ENCODE data around the gene GPR135.

GPR135 gene, protein sequence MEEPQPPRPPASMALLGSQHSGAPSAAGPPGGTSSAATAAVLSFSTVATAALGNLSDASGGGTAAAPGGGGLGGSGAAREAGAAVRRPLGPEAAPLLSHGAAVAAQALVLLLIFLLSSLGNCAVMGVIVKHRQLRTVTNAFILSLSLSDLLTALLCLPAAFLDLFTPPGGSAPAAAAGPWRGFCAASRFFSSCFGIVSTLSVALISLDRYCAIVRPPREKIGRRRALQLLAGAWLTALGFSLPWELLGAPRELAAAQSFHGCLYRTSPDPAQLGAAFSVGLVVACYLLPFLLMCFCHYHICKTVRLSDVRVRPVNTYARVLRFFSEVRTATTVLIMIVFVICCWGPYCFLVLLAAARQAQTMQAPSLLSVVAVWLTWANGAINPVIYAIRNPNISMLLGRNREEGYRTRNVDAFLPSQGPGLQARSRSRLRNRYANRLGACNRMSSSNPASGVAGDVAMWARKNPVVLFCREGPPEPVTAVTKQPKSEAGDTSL

DNA sequence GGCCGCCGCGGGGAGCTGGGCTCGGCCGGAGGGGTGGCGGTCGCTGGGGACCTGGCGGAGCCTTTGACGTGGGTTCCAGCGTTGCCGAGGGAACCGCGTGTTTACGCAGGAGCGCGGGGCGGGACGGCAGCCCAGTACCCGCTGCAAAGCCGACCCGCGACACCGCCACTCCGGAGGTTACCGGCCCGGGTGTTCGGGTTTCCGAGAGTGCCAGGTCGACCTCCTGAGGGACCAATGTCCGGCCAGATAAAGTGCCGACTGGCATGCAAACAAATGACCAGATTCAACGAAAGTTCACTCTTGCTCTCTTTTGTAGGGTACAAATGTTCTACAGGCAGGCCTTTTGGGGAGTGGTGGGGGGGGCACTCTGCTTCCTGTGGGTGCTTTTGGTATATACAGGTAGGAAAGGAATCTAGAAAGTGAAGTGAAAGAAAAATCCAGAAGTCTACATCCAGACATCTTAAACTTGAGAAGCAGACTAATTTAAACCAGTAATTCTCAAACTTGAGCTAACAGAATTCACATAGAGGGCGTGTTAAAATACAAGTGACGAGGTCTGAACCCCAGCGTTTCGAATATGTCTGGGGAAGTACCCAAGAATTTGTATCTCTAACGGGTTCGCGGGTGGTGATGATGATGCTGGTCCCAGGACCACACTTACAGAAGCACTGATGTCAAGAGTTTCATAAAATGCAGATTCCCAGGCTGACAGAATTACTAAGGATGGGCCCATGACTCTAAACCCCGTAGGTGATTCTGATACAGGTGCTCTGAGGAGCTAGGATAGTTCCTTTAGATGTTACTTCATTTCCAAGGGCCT lies at the start of gene GPR135:
GPR135 (minus strand) TSS at position 65 of the 820 bp plus-strand sequence. CDS start 154 bp downstream, outside the sequence.
- no peak for DNase-seq (ENCODE audit: low read depth)

DNA sequence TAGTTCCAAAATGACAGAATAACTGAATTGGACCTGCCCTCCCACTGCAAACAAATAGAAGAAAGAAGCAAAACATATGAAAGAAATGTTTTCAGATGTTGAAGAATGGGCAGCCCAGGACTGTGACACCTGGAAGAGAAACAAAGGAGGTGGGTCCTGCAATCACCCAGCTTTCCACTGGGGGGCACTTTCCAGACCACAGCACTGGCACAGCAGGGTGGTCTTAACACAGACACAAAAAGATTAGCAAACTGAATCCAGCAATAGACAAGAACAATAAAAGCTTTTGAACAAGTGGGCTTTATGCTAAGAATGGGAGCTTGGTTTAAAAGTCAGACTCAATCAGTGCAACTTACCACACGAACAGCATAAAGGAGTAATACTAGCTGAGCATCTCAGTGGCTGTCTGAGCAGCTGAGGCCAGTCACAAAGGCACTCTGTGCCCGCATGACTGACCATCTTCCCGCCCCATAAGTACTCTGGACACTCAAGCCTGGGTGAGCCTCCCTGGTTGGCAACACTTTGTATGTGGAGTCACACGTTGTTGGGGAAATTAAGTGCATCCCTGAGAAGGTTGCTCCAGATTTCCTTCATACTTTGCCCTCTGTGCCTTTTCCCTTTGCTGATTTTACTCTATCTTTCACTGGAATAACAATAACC lies 46.9 kb upstream of the GPR135 start:
- no peak for DNase-seq (ENCODE audit: low read depth)

DNA sequence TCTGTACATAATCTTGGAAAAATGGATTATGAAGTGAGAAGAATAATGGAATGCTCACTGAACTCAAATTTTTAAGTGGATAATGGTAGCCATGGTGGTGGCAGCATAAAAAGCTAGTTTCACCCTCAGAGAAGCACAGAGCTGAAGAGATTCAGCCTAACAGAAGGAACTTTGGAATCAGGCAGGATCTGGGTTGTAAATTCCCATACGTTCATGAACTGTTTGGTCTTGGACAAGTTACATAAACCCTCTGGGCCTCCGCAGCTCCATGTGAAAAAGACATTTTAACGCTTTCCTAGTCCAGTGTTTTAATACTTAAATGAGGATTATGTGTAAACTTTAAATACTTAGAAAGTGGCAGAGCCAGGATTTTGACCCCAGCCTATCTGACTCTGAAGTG lies 45.8 kb upstream of the GPR135 start:
- no peak for DNase-seq (ENCODE audit: low read depth)

DNA sequence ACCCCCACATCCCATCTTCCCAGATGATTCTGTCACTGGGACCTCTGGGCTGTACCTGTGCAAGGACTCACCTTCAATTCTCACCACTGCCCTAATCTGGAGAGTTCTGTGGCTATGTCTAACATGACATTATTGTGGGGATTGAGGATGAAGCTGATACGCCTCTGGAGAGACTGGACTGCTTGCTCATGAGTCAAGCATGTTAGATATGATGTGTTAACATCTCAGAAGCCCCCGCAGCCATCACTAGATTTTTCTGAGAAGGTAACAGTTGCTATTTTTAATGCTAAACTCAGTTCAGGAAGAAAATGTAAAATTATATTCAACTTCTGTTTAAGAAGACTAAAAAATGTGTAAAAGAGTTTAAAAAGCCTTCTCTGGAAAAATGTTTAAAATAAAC lies 44.8 kb upstream of the GPR135 start:
- peak; percentile 22 for DNase-seq (ENCODE audit: low read depth)

DNA sequence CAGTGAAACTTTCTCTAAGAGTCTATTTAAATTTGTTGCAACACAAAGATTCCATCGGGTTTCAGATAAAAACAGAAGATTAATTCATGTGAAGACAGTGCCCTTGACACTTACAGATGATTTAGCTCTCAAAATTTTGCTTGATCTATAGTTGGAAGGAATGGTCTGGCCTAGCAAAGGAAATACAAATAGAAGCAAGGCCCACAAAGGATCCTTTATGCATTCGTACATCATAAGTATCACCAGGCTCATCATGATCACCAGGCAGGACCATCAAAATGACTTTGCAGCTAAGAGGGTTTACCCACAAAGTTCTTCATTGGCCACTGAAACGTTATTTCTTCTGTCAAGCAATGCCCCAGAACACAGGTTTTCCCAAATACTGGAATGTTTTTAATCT lies 43.9 kb upstream of the GPR135 start:
- no peak for DNase-seq (ENCODE audit: low read depth)

DNA sequence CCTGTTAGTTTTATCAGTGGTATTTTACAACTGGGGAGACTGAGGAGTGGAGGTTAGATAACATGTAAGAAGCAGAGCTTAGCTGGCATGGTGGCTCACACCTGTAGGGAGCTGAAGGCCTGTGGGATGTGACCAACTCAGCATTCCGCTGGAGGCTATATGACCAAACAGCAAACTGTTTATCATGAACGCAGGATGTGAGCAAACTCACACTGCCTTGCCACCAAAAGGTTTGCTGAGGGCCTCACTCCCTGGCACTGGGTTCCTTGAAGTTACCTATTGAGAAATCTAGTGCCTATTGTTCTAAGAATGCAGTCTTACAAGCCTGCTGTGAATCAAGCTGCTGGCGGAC lies 42.5 kb upstream of the GPR135 start:
- DNase-seq (ENCODE audit: low read depth): no peak

DNA sequence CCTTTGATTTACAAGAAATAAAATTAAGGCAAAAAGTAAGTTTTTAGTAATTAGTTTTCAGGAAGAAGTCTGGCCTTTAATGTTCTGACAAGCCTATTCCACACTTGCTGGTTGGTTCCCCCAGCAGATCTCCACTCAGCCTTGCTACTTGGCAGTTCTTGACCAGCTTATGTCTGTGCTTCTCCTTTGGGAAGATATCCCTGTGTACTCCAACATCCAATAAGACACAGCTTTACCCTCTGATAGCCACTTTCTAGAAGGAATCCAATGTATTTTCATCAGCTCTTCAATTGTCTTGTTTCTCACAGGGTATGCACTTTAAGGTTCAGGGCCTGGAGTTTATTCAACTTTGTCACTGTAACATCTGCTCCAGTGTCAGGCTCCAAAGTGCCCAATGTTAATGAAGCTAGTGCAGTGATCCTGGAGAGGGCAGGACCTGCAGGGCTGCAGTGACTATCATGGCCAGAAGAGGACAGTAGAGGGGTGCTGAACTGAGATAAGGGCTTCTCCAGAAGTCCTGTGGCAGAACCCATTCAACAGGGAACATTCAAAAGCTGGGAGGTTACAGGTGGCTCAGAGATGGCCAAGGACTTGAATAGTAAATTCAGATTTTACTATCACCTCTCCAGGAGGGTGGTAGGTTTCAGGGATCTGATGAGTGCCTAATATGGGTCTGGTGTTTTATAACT lies 42.0 kb upstream of the GPR135 start:
- DNase-seq (ENCODE audit: low read depth): peak; percentile 69

DNA sequence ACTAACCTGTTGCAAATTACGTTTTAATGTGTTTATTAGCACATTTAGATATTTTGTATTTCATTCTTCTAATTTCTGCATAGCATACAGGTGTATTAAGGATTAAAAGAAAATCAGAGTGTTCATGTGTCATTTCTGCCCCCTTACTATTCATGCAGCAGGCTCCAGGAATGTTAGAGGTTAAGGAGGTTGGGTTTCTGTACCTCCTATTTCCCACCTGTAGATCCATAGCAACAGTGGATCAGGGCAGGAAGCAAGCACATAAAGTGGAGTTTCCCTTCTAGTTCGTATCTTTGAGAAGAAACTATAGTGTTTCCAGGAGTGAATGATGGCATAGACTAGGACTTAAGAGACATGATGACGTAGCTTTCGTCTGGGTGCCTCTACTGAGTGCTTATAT lies 38.1 kb upstream of the GPR135 start:
- DNase-seq (ENCODE audit: low read depth): no peak

DNA sequence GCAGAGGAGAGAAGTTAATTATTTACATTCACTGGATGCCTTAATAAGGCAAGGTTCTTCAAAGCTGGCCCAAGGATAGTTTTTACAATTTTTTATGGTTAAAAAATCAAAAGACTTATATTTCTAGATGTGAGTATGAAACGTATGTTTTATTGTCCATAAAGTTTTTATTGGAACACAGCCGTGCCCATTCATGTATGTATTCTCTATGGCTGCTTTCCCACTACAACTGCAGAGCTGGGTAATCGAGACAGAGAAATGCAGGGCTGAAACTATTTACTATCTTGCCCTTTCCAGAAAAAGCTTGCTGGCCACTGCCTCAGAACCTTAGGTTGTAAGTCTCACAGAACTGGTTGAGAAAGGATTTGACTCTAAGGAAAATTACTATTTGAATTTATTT lies 35.6 kb upstream of the GPR135 start:
- DNase-seq (ENCODE audit: low read depth): no peak

DNA sequence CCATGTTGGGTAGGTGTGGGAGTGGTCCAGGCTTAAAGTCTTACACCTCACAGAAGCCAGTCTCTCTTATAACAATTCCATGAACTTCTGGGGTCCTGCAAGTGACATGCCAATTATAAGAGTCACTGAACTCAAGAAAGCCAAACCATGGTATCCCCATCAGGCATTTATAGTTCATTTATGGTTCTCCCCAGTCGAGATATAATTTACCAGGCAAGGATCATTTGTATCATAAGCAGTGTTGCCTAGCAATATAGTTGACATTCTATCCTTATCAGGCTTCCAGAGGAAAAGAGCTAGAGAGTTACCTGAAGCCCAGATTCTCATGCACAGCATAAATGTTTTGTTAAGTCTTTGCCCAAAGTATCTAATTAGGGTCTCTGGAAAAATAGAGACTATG lies 27.2 kb upstream of the GPR135 start:
- DNase-seq (ENCODE audit: low read depth): no peak

DNA sequence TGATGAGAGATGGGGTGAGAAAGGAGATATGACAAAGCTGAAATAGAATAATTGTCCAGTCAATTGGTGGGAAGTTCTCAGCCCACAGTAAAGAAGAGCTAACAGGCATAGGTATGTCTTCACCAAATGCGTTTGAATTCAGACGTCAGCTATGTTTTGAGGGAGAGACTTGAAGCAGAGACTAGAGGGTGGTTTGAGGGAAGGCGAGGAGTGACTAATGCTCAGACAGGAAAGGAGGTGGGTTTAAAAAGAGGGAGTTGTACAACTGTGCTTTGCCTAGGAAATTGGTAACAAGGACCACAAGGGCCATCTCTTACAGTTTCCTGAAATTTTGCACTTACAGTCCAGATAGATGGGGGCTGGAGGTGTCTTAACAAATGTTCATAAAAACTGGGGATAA lies 25.6 kb upstream of the GPR135 start:
- DNase-seq (ENCODE audit: low read depth): peak; percentile 25

DNA sequence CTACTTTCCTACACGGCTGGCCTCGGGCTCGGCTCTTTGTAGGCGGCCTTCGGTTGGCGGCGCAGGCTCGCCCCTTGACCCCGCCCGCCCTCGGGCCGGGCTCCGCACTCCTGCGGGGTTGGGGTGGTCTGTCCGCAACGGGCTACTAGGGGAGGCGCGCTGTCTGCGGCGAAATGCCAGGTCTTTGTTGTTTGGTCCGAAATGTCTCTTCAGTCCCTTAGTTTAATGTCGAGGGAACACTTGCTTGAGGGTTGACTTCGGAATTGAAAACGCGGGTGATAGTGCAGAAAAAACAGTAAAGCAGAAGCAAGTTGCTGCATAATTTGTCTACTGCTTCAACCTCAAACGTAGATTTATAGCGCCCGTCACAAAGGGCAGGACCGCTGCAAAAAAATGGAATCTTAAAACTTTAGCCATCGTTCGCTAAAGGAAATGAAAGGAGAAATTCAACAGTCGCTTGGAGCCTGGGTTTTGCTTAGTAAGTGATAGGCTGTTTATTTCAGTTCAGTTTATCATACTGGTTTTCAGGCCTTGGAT lies 19.5 kb upstream of the GPR135 start:
- DNase-seq (ENCODE audit: low read depth): peak; percentile 42

DNA sequence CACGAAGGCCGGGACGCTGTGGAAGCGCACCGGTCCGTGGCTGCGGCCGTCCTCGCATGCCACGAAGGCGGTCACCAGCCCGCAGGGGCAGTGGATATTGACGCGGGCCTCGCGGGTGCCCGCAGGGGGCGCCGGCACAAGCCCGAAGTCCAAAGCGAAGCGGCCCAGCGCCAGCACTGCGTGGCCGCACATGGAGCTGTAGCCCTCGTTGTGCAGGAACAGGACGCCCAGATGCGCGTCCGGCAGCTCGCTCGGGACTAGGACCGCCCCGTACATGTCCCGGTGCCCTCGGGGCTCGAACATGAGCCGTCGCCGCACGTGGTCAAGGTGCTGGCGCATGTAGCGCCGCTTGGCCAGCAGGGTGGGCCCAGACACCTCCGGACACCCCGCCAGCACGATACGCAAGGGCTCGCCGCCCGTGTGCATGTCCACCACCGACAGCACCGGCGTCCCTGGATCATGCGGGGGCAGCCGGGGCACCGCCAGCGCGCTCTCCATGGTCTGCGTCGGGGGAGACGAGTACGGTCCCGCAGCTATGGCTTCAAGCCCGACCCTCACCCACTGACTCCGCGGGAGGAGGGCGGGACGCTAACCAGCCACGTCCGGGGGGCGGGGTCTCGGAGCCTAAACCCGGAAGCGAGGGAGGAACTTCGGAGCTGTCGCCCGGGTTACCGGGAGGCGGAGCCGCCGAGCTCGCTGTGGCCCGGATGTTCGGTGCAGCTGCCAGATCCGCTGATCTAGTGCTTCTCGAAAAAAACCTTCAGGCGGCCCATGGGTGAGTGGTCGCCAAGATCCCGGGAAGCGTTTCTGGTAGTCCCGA lies 18.8 kb upstream of the GPR135 start, which contains the start of the genes JKAMP and L3HYPDH:
JKAMP (plus strand) TSS at position 699 of the 820 bp plus-strand sequence; CDS start at position 772, 73 bp downstream.
L3HYPDH (minus strand) TSS at position 590 of the 820 bp plus-strand sequence; CDS start at position 498, 92 bp downstream.
- peak; percentile 95 for DNase-seq (ENCODE audit: low read depth)

DNA sequence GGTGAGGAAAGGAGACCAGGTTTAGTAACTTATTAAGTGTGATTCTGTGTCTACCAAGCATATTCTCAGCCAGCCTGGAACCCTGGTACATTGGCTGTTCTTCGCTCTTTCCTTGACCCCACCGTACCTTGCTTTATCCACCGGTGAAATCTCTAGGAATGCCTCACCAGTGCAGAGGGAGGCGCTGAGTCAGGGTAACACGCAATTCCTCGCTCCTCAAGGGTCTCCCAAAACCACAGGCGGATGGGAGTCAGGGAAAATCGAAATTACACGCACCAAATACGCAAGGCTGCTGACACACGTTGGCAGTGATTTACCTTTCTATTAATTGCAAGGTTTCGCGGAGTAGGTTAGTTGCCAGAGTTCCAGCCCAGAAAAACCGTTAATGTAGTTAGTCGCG lies 18.2 kb upstream of the GPR135 start:
- DNase-seq (ENCODE audit: low read depth): peak; percentile 65

DNA sequence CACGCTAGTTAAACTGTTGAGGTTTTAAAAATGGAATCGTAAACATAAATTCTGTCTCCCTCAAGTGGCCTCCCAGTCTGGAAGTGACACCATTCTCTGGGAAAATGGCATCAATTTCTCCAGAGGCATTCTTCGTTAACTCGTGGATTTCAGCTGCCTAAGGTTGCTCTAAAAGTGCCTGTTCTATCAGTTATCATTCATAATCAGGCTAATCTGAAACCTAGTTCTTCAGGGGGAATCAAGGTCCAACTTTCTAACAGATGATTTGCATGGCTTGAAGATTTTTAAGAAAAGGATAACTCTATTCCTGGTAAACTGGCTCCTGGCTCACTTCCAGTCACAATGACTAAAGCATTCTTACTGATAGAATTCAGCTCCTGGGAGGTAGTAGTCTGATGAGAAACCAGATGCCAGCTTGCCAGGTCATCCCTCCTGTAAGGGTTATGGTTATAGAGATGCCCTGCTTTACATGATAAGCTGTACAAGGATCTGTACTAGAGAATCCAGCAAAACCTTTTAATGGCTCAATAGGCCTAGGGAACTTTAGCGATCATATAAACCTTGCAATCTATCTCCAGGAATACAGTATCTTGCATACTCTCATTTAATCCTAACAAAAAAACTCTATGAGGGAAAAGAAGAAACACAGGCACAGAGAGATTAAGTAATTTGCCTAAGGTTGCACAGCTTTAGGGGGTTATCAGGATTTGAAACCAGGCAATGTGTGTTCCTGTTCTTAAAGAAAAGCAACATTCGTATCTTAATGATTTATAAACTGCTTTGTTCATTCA lies 17.6 kb upstream of the GPR135 start:
- DNase-seq (ENCODE audit: low read depth): peak; percentile 94

DNA sequence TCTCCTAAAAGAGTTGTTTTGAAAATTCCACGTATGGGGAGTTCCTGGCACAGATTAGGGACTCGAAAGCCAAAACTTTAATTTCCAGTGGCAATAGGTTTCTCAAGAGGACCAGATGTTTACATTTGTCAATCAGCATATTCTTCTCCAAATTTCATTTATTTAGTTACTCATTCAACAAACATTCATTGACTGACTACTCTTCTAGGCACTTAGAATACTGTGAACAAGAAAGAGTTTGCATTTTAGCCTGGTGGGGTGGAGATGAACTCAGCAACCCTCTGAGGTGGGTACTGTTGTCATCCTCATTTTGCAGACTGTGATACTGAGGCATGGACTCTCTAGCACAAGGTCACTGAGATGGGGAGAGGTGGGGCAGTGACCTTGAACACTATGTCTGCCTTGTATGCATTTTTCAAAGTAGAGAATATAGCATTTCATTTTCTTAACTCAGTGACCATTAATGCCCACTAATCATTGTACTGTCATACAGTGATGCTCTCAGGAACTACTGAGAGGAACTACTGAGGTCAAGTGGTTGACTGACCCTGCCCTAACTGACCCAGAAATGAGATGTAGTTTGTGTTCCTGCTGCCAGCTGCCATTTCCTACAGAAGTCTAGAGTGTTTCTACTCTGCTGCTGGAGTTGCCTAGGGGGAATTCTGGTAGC lies 16.8 kb upstream of the GPR135 start:
- DNase-seq (ENCODE audit: low read depth): peak; percentile 78

DNA sequence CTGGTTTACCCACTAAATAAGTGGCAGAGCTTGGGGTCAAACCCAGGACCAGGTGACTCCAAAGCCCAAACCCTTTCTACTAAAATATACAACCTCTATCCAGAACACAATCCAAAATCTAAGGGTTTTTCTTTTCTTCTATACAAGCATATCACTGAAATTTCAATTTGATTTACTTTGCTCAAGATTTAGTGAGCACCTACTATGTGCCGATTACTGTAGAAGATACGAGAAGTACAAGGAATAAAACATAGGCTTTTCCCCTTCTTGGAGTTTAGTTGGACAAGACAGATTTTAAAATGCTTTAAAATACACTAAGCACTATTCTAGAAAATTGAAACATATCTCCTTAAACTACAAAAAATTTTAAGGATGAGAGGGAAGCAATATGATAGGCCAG lies 16.2 kb upstream of the GPR135 start:
- no peak for DNase-seq (ENCODE audit: low read depth)

DNA sequence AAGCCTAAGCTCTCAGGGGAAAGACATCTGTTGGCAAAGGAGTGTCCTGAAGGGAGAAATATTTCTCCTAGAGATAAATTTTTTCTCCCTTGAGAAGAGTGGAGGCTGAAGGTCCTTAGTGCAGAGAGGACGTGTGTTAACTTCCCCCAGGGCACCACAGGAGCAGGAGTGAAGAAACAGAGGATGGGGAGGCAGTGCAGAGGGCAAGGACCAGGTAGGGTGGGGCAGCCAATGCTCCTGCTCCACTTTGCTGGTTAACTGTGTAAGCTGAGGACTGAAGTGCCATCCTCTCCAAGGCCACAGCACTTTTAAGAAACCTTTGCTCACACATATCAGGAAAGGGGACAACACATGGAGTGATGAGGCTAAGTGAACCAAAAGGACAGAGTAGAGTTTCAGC lies 15.0 kb upstream of the GPR135 start:
- DNase-seq (ENCODE audit: low read depth): no peak

DNA sequence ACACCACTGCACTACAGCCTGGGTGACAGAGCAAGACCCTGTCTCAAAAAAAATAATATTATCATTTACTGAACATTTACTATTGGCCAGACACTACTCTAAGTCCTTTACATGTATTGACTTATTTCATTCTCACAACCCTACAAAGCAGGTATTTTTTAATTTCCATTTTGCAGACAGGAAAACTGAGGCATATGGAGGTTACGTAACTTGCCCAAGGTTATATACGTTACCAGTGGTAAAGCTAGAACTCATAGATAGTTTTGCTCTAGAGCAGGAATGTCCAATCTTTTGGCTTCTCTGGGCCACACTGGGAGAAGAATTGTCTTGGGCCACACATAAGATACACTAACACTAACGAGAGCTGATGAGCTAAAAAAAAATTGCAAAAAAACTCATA lies 13.4 kb upstream of the GPR135 start:
- DNase-seq (ENCODE audit: low read depth): no peak
